IPS-18c (cell line): ENCODE measurements around the gene BSND.

ENCODE experiments used
- H3K4me3 ChIP-seq: 2 replicates; pipeline ENCODE4 v1.7.0; 2013; ENCODE audit warnings: low read depth, mild to moderate bottlenecking, low read length, moderate library complexity; ENCODE audit not compliant: insufficient read depth
- H3K9me3 ChIP-seq: one replicate; pipeline ENCODE4 v1.6.1; 2013; ENCODE audit warnings: mild to moderate bottlenecking, low read length, moderate library complexity; ENCODE audit not compliant: control insufficient read depth, insufficient read depth

Gene BSND

GRCh38 chr1:55060133-55060999 lies 61.6 kb downstream of the BSND start:
- H3K4me3 ChIP-seq, result no peak overlapping the region
- H3K9me3 ChIP-seq, result no peaks in the 10 kb centered on the region

- no peaks in the 10 kb centered on the region for H3K9me3 ChIP-seq
- no peak overlapping the region for H3K4me3 ChIP-seq
Observed at GRCh38 chr1:55061000-55061705, 62.4 kb downstream of the BSND start.
